GM18951 (cell line): ENCODE results near the gene LSM2.
"Not testable (repeated sequence)": the region's sequence is repeated elsewhere in the genome, so short reads cannot be mapped to it uniquely, and the experiment has no call there.

Experiments
- POLR2A ChIP-seq: IDR thresholded peaks from 4 replicates; pipeline ENCODE4 v1.6.1; 2011; ENCODE audit warnings: mild to moderate bottlenecking; ENCODE audit not compliant: insufficient read length, insufficient read depth; ENCODE audit errors: extremely low read depth
- in situ Hi-C: fragments of 300-500 bp; cut with MboI; formaldehyde crosslinking; loops from one replicate; pipeline ENCODE4 v1.12.0; 2022; ENCODE audit warnings: low sequenced_read_pairs, mixed read lengths, inconsistent platforms; ENCODE audit not compliant: unreplicated experiment

The LSM2 gene

DNA sequence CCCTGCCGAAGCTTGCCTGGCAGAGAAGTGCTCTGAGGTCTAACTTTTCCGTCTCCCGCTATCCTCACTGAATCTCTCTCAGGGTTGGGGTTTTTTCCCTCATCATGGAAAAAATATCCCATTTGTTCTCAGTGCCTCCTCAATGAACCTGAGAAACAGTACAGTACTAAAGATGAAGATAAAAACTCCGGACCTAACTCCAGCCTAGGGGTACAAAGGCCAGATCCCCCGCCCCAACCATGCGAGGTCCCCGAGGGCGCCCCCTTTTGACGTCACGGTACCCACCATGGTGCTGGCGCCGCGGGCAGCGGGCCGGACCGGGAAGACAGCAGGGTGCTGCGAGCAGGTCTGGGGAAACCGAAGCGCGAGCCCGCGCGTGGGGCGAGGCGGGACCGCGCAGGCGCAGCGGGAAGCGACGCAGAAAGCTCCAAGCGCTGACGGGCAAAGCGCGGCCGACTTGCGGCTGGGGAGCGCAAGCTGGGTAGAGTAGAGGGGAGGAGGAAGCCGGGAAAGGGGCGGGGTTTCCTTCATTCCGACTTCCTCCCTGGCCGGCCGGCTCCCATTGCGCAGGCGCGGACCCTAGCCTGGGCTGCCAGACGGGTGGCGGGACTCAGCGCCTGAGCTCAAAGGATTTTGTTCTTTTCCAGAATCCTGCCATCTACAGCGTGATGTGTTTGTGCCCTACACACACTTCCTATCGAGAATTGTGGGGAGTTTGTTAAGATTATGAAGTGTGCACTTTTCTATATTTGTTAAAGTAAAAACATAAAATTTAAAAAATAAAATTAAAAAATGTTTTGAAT, at the start of gene LSM2:
LSM2 (minus strand) TSS at position 497 of the 803 bp plus-strand sequence; CDS start at position 288, 209 bp downstream.
- in situ Hi-C loops, result no loop called here
- peak; percentile 95 for TF ChIP-seq POLR2A

DNA sequence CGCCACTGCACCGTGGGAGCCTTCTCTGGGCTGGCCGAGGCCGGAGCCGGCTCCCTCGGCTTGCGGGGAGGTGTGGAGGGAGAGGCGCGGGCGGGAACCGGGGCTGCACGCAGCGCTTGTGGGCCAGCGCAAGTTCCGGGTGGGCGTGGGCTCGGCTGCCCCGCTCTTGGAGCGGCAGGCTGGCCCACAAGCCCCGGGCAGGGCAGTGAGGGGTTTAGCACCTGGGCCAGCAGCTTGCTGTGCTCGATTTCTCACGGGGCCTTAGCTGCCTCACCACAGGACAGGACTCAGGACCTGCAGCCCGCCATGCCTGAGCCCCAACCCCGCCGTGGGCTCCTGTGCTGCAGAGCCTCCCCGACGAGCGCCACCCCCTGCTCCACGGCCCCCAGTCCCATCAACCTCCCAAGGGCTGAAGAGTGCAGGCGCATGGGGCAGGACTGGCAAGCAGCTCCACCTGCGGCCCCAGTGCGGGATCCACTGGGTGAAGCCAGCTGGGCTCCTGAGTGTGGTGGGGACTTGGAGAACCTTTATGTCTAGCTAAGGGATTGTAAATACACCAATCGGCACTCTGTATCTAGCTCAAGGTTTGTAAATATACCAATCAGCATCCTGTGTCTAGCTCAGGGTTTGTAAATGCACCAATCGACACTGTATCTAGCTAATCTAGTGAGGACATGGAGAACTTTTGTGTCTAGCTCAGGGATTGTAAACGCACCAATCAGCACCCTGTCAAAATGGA, 45.4 kb upstream of the LSM2 start:
- in situ Hi-C loops, result not testable (repeated sequence)

DNA sequence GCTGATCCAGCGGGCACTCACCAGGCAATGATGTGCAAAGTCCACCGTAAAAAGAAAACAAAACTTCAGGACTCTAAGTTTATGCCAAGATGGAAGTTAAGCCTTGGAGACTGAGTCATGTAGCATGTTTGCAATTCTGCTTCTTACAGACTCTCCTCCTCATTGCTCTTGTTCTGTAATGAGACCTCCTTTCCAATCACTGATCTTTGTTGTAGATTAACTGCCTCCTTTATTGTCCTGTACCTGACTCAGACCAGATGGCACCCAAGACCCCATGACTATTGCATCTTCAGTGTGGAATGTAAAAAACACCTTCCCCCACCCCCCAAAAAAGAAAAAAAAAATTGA, 44.7 kb upstream of the LSM2 start:
- no peak for TF ChIP-seq POLR2A
- in situ Hi-C loops, result no loop called here

DNA sequence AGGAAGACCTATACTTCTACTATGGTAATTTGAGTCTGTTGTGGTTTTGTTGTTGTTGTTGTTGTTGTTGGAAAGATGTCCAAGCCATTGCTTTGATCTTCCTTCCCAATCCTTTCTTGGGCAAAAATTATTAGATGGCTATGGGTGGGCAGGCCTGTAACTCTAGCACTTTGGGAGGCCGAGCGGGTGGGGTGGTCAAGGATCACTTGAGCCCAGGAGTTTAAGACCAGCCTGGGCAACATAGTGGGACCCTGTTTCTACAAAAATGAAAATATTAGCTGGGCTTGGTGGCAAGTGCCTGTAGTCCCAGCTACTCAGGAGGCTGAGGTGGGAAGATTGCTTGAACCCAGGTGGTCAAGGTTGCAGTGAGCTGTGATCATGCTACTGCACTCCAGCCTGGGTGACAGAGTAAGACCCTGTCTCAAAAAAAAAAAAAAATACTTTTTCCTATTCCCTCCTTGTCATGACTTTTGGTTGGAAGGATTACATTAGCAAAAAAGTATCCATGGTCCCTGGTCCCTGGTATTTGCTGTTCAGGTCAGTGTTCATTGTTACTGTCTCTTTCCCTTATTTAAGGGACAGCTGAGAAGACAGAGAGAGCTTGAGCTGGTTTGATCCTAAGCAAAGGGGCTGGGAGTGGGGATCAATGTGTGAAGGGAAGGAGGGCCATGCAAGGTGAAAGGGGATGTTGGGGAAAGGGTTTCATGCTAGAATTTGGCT, 44.2 kb upstream of the LSM2 start:
- no peak for TF ChIP-seq POLR2A
- in situ Hi-C loops, result no loop called here

DNA sequence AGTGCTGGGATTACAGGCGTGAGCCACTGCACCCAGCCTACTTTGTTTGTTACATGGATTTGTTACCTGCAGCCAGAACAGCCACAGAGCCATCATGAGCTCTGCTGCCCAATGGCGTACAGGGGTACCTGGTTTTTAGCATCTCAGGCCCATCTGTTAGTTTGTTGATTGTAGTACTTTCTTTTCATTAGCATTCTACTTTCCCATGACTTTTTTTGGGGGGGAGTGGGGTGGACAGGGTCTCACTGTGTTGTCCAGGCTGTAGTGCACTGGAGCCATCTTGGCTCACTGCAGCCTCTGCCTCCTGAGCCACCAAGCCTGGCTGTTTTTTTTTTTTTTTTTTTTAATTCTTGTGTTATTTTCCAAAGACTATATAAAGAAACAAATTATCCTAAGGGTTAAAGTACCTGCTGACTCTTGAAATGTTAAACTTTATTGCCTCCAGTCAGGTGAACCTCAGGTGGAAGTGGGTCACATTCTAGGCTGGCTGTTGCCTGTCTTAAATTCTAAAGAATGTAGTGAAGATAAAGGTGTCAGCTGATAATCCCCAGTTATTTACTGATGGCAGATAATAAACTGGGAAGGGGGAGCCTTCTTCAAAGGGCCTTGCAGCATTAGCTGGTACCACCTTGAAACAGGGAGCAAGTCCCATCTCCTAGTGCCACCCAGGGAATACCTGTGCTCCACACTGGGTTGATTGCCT, 40.7 kb upstream of the LSM2 start:
- TF ChIP-seq POLR2A, result no peak

DNA sequence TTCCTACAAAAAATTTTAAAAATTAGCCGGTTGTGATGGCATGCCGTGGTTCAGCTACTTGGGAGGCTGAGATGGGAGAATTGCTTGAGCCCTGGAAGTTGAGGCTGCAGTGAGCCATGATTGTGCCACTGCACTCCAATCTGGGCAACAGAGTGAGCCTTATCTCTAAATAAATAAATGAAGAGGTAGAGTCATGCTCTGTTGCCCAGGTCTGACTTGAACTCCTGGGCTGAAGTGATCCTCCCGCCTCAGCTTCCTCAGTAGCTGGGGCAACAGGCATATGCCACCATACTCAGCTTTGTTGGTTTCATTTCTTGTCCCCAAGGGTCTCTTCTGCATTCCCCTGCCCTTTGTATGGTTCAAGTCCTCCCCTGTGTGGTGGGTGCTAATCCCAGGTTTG, 37.7 kb upstream of the LSM2 start:
- in situ Hi-C loops, result no loop called here
- no peak for TF ChIP-seq POLR2A

More for the DNA sequence above, 40.7 kb upstream of the LSM2 start:
- in situ Hi-C loops, result no loop called here

DNA sequence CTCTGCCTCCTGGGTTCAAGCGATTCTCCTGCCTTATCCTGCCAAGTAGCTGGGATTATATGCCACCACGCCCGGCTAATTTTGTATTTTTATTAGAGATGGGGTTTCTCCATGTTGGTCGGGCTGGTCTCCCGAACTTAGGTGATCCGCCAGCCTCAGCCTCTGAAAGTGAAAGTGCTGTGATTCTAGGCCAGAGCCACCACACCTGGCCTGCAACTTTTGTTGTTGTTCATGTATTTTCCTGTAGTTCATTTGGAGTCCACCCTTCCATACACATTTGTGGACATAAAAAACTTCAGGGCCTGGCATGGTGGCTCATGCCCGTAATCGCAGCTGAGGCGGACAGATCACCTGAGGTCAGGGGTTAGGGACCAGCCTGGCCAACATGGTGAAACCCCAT, 35.3 kb upstream of the LSM2 start:
- no peak for TF ChIP-seq POLR2A
- in situ Hi-C loops, result no loop called here

DNA sequence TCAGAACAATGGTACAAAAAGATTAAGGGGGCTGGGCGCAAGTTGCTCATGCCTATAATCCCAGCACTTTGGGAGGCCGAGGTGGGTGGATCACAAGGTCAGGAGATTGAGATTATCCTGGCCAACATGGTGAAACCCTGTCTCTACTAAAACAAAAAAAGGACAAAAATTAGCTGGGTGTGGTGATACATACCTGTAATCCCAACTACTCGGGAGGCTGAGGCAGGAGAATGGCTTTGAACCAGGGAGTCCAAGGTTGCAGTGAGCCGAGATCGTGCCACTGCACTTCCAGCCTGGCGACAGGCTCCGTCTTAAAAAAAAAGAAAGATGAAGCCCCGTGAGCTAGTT, 33.0 kb upstream of the LSM2 start:
- in situ Hi-C loops, result not testable (repeated sequence)

DNA sequence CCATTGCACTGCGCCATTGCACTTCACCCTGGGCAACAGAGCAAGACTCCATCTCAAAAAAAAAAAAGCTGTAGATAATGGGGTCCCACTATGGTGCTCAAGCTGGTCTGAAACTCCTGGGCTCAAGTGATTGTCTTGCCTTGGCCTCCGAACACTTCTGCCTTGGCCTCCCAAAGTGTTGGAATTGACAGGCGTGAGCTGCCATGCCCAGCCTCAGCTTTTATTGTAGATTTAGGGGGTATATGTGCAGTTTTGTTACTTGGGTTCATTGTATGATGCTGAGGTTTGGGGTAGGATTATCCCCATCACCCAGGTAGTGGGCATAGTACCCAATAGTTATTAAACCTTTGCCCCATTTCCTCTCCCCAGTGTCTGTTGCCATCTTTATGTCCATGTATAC, 32.2 kb upstream of the LSM2 start:
- in situ Hi-C loops, result no loop called here
- TF ChIP-seq POLR2A, result peak; percentile 19

DNA sequence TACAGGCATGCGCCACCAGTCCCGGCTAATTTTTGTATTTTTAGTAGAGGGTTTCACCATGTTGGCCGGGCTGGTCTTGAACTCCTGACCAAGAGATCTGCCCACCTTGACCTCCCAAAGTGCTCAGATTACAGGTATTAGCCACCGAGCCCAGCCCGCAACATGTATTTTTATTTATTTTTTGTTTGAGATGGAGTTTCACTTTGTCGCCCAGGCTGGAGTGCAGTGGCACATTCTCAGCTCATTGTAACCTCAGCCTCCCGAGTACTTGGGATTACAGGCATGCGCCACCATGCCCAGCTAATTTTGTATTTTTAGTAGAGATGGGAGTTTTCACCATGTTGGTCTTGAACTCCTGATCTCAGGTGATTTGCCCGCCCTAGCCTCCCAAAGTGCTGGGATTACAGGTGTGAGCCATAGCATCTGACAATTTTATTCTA, 31.4 kb upstream of the LSM2 start:
- in situ Hi-C loops, result not testable (repeated sequence)

DNA sequence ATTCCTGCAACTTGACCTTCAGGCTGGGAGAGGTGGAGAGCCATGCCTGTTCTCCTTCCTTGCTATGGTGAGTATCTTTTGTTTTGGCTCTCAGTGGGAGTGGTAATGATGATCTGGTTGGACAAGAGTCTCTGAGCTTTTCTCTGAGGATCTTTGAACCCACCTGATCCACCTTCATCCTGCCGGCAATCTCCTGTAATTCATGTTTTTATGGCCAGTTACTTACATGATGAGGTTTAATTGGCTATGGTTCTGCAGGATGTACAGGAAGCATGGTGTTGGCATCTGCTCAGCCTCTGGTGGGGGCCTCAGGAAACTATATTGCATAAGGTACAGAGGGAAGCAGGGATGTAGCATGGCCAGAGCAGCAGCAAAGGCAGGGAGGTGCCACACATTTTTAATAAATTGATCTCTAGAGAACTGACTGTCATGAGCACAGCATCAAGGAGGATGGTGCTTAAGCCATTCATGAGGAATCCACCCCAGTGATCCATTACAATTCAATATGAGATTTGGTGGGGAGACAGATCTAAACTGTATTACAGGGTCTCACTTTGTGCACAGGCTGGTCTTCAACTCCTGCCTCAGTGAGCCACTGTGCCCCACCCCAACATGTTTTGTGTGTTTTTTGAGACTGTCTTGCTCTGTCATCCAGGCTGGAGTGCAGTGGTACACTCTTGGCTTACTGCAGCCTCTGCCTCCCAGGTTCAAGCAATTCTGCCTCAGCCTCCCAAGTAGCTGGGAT, 30.8 kb upstream of the LSM2 start:
- in situ Hi-C loops, result no loop called here
- TF ChIP-seq POLR2A, result peak; percentile 19

DNA sequence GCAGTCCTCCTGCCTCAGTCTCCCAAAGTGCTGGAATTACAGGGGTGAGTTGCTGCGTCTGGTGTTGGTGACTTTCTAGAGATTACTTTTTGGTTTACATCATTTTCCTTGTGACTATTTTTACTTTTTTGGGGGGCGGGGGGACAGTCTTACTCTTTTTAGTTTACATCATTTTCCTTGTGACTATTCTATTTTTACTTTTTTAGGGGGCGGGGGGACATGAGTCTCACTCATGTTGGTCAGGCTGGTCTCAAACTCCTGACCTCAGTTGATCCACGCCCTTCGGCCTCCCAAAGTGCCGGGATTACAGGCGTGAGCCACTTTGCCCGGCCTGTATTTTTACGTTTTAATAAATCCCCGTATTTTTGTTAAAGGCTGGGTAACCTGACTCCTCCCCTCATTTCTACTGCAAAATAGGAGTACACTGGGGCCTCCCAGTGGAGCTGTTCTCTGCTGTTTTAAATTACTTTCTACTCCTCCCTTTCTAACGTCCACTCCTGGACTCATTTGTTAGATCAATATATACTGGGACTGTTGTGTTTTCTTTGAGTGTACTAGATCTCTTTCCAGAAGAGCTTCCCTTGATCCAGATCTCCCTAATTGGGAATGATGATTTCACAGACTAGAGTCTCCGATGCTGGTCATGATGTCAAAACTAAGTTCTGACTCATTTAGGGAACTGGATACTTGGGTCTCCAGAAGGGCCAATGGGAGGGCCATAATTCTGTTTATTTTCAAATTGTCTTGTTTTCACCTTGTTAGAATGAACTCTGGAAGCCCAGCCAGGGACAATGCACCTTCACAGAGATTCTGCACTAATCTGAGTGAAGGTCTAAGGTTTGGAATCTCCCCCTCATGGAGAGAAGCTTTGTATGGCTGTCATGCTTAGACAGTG, 30.0 kb upstream of the LSM2 start:
- TF ChIP-seq POLR2A, result no peak
- in situ Hi-C loops, result no loop called here
